Neural cell (in vitro differentiated cells): ENCODE results near the gene PPP2R2B. TPM values are rescaled to one million over a fixed set of nuclear protein-coding genes. Genes with fewer than 3 reads are reported as not detected.

Experiments used
- H2AFZ ChIP-seq: fragments of 200-600, 300-800 bp; sonication (generic), shearing (Covaris generic); 2 replicates; pipeline ENCODE4 v1.6.0; 2014; ENCODE audit warnings: low read depth, mild to moderate bottlenecking, antibody characterized with exemption, low read length, moderate library complexity
- H3F3A ChIP-seq: fragments of 200-600 bp; shearing (Covaris generic); 2 replicates; pipeline ENCODE4 v1.6.1; 2016; ENCODE audit warnings: mild to moderate bottlenecking, moderate library complexity, mixed read lengths, antibody characterized with exemption, low read length; ENCODE audit not compliant: insufficient read depth, poor library complexity, severe bottlenecking
- H3K27ac ChIP-seq: fragments of 200-600, 300-800 bp; sonication (generic), shearing (Covaris generic); 2 replicates; pipeline ENCODE4 v1.5.1; 2014; ENCODE audit warnings: mild to moderate bottlenecking, low read length, moderate library complexity
- H3K27me3 ChIP-seq: fragments of 300-800, 200-600 bp; sonication (generic), shearing (Covaris generic); 2 replicates; pipeline ENCODE4 v1.6.0; 2014; ENCODE audit warnings: mild to moderate bottlenecking, low read depth, low read length, moderate library complexity; ENCODE audit not compliant: insufficient read depth
- H3K36me3 ChIP-seq: fragments of 300-800, 200-600 bp; sonication (generic), shearing (Covaris generic); 2 replicates; pipeline ENCODE4 v1.5.1; 2014; ENCODE audit warnings: mild to moderate bottlenecking, antibody characterized with exemption, low read length, moderate library complexity; ENCODE audit not compliant: insufficient read depth
- H3K4me2 ChIP-seq: fragments of 300-800, 200-600 bp; sonication (generic), shearing (Covaris generic); 2 replicates; pipeline ENCODE4 v1.6.0; 2014; ENCODE audit warnings: mild to moderate bottlenecking, low read length
- H3K4me3 ChIP-seq: fragments of 300-800, 200-600 bp; sonication (generic), shearing (Covaris generic); 2 replicates; pipeline ENCODE4 v1.5.1; 2014; ENCODE audit warnings: mild to moderate bottlenecking, low read length, moderate library complexity
- H3K79me2 ChIP-seq: fragments of 200-600 bp; shearing (Covaris generic); replicated peaks from 2 replicates; pipeline ENCODE4 v1.6.0; 2014; ENCODE audit warnings: mild to moderate bottlenecking, low read length, moderate library complexity; ENCODE audit not compliant: insufficient read depth
- H3K9ac ChIP-seq: fragments of 300-800, 200-600 bp; sonication (generic), shearing (Covaris generic); 2 replicates; pipeline ENCODE4 v1.6.1; 2016; ENCODE audit warnings: mild to moderate bottlenecking, low read length, mixed read lengths
- H3K9me2 ChIP-seq: fragments of 200-600 bp; shearing (Covaris generic); 2 replicates; pipeline ENCODE4 v1.6.1; 2016; ENCODE audit warnings: mild to moderate bottlenecking, low read length, mixed read lengths; ENCODE audit not compliant: insufficient read depth
- H3K9me3 ChIP-seq: fragments of 200-600, 300-800 bp; sonication (generic), shearing (Covaris generic); 2 replicates; pipeline ENCODE4 v1.6.1; 2016; ENCODE audit warnings: mild to moderate bottlenecking, mixed run types, low read length, moderate library complexity, mixed read lengths
- H4K20me1 ChIP-seq: fragments of 200-600 bp; shearing (Covaris generic); 2 replicates; pipeline ENCODE4 v1.6.1; 2016; ENCODE audit warnings: mild to moderate bottlenecking, mixed run types; ENCODE audit not compliant: insufficient read depth
- CTCF ChIP-seq: fragments of 450-650 bp; IDR thresholded peaks from 2 replicates; pipeline ENCODE4 v1.5.1; 2014; ENCODE audit warnings: antibody characterized with exemption, mild to moderate bottlenecking, moderate library complexity; ENCODE audit not compliant: poor library complexity, severe bottlenecking
- EP300 ChIP-seq: fragments of 450-650 bp; conservative IDR thresholded peaks from 2 replicates; pipeline ENCODE4 v1.6.1; 2014; ENCODE audit warnings: antibody characterized with exemption, mild to moderate bottlenecking, moderate library complexity; ENCODE audit not compliant: poor library complexity, severe bottlenecking
- EZH2 ChIP-seq: fragments of 200-600, 300-800 bp; shearing (Covaris generic), sonication (generic); IDR thresholded peaks from 2 replicates; pipeline ENCODE4 v1.6.1; 2014; ENCODE audit warnings: antibody characterized with exemption, low read length, borderline replicate concordance, mild to moderate bottlenecking; ENCODE audit not compliant: insufficient read depth, poor library complexity, severe bottlenecking
- MXI1 ChIP-seq: fragments of 450-650 bp; conservative IDR thresholded peaks from 2 replicates; pipeline ENCODE4 v1.6.1; 2014; ENCODE audit warnings: antibody characterized with exemption, mild to moderate bottlenecking; ENCODE audit not compliant: poor library complexity, severe bottlenecking
- POLR2AphosphoS5 ChIP-seq: IDR thresholded peaks from 2 replicates; pipeline ENCODE4 v1.6.1; 2012
- RAD21 ChIP-seq: fragments of 450-650 bp; conservative IDR thresholded peaks from 2 replicates; pipeline ENCODE4 v1.6.1; 2014; ENCODE audit warnings: antibody characterized with exemption, mild to moderate bottlenecking, moderate library complexity
- REST ChIP-seq: IDR thresholded peaks from 2 replicates; pipeline ENCODE4 v1.6.1; 2012; ENCODE audit warnings: borderline replicate concordance
- SMC3 ChIP-seq: fragments of 450-650 bp; conservative IDR thresholded peaks from 2 replicates; pipeline ENCODE4 v1.6.1; 2014; ENCODE audit warnings: antibody characterized with exemption, mild to moderate bottlenecking, moderate library complexity; ENCODE audit not compliant: poor library complexity
- TAF1 ChIP-seq: IDR thresholded peaks from 2 replicates; pipeline ENCODE4 v1.6.1; 2012; ENCODE audit warnings: low read depth
- polyA plus RNA-seq: library from polyadenylated mRNA; depleted of rRNA; stranded (reverse); fragments of >200 nt; gene quantifications from 2 replicates; pipeline ENCODE4 v1.2.3, GENCODE V29; 2014

PPP2R2B gene
- polyA plus RNA-seq, 1 donor from 2014 or later = 250 TPM

DNA sequence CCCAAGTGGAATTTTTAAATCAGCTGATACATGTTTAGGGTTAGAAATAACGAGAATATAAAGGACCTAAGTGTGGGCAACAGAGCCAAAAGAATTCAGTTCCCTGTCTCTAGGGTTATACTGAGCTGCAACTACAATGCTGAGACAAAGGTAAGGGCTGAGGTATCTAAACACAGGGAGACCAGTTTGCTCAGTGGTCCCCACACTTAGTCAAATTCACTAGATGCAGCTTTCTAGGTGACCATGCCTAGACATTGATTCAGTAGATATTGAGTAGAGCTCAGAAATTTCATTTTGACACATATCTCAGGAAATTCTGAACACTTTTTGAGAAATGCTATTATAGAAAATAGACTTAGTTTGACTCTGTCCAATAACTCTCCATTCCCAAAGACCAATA is 84.8 kb downstream of the PPP2R2B start:
- peaks cover 11% of the 10 kb centered on the region for H3K79me2 ChIP-seq
- no peaks in the 10 kb centered on the region for H3K36me3 ChIP-seq
- no peaks in the 10 kb centered on the region for H3K27me3 ChIP-seq
- H2AFZ ChIP-seq = no peak overlapping the region
- no peak for TF ChIP-seq EP300
- TF ChIP-seq TAF1 = no peak
- no peak for TF ChIP-seq REST
- no peak for TF ChIP-seq RAD21
- TF ChIP-seq MXI1 = no peak
- TF ChIP-seq CTCF = no peak
- TF ChIP-seq EZH2 = no peak
- no peak for TF ChIP-seq SMC3
- H3K9me3 ChIP-seq = no peaks in the 10 kb centered on the region
- no peak overlapping the region for H3K4me2 ChIP-seq
- no peaks in the 10 kb centered on the region for H4K20me1 ChIP-seq
- H3F3A ChIP-seq = peaks cover 2% of the 10 kb centered on the region
- no peak overlapping the region for H3K27ac ChIP-seq
- H3K9ac ChIP-seq = no peak overlapping the region
- no peaks in the 10 kb centered on the region for H3K9me2 ChIP-seq
- H3K4me3 ChIP-seq = no peak overlapping the region

DNA sequence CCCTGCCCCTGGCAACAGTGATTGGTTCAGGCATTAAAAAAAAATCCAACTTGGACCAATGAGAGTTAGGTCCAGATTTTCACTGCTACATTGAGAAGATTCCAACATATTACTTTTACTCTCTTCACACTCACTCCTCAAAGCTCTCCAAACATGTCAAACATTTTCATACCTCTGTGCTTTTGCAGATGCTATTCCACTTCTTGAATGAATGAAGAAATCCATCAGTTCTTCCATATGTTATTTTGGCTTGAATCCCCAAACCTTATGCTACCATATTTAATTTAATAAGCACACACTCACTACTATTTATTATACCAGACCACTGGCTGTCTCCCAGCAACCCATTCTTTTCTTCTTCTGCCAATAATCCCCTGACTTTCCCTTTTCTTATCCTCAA is 87.1 kb downstream of the PPP2R2B start:
- no peak overlapping the region for H2AFZ ChIP-seq
- no peaks in the 10 kb centered on the region for H3K9me2 ChIP-seq
- H3K9me3 ChIP-seq = no peaks in the 10 kb centered on the region
- peaks cover 11% of the 10 kb centered on the region for H3K79me2 ChIP-seq
- H3K36me3 ChIP-seq = no peaks in the 10 kb centered on the region
- H4K20me1 ChIP-seq = no peaks in the 10 kb centered on the region
- H3K9ac ChIP-seq = no peak overlapping the region
- TF ChIP-seq EP300 (no peak), TAF1 (no peak), REST (no peak), EZH2 (no peak), RAD21 (no peak), SMC3 (no peak), CTCF (no peak), MXI1 (no peak), POLR2AphosphoS5 (no peak)
- no peak overlapping the region for H3K4me3 ChIP-seq
- H3F3A ChIP-seq = no peaks in the 10 kb centered on the region
- H3K4me2 ChIP-seq = no peak overlapping the region
- no peak overlapping the region for H3K27ac ChIP-seq
- H3K27me3 ChIP-seq = no peaks in the 10 kb centered on the region
